ENCODE results near the gene FBXO34. TPM values are rescaled to one million over a fixed set of nuclear protein-coding genes. Genes with fewer than 3 reads are reported as not detected.
A peak's percentile ranks its signal among the peaks of the same experiment; 100 is the strongest.

FBXO34 gene
- polyA plus RNA-seq, 3 donors from 2014 or later = 25.0 to 38.2 (median 38.1) TPM

DNA sequence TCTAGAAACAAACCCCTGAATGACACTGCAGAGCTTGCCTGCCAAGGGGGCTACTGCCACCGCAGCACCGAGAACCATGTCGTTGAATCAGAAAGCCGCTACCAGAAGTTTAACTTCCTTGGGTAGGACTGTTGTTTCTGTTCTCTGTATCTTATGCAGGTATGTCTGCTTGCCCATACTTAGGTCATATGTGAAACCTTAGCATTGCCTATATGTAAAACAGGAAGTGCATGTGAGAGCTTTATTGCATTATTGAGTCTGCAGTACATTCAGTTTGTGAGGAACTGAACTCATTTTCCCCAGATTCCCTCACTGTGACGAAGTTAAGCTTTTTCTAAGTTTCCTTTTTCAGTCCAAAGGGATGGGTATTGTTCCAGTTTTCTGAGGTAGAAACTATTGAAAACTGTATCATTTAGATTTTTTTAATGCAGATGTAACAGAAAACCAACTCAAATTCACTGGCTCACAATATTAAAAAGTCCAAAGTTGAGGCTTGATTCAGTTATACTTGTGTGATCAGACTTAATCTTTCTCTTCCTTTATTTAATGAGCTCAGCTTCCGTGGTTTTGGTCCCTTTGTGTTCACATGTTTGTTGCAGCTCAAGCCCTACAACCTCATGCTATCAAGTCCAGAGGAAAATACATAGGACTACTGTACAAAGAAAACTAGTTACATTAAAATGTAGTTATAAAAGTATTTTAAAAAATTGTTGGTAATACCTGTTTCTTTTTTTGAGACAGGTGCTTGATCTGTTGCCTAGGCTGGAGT lies 6.9 kb downstream of the FBXO34 start:
- no peak for DNase-seq
- H3K27ac Mint-ChIP-seq = peak overlapping the region; percentile 51 to 91 (median 83)
- no peaks in the 10 kb centered on the region for H3K9me3 Mint-ChIP-seq
- peaks cover 78 to 97% of the 10 kb centered on the region in 2 donors for H3K4me1 Mint-ChIP-seq
- peak overlapping the region; percentile 48 to 73 (median 61) for H3K4me3 Mint-ChIP-seq
- peaks cover 0 to 2% (median 2%) of the 10 kb centered on the region in 3 donors for H3K27me3 Mint-ChIP-seq (ENCODE audit: low read depth in 3 of 3)
- peaks cover 0 to 2% (median 0%) of the 10 kb centered on the region in 3 donors for H3K36me3 Mint-ChIP-seq

- Mint-ChIP-seq H3K9me3 (no peaks in the 10 kb centered on the region), H3K4me3 (peak overlapping the region; percentile 58 to 81 (median 66)), H3K27me3 (ENCODE audit: low read depth in 3 of 3) (peaks cover 0 to 2% (median 2%) of the 10 kb centered on the region in 3 donors), H3K27ac (peak overlapping the region; percentile 80 to 91 (median 85)), H3K36me3 (peaks cover 0 to 2% (median 0%) of the 10 kb centered on the region in 3 donors), H3K4me1 (peaks cover 72 to 89% of the 10 kb centered on the region in 2 donors)
- no peak for DNase-seq
Measured at GRCh38 chr14:55279384-55279783, 8.2 kb downstream of the FBXO34 start.

- Mint-ChIP-seq H3K4me1 (peaks cover 71 to 89% of the 10 kb centered on the region in 2 donors), H3K27me3 (ENCODE audit: low read depth in 3 of 3) (peaks cover 0 to 2% (median 2%) of the 10 kb centered on the region in 3 donors), H3K4me3 (no peak overlapping the region), H3K9me3 (no peaks in the 10 kb centered on the region), H3K36me3 (peaks cover 0 to 5% (median 2%) of the 10 kb centered on the region in 3 donors), H3K27ac (no peak overlapping the region)
- no peak for DNase-seq
Measured at GRCh38 chr14:55281316-55281839, 10.2 kb downstream of the FBXO34 start.

DNA sequence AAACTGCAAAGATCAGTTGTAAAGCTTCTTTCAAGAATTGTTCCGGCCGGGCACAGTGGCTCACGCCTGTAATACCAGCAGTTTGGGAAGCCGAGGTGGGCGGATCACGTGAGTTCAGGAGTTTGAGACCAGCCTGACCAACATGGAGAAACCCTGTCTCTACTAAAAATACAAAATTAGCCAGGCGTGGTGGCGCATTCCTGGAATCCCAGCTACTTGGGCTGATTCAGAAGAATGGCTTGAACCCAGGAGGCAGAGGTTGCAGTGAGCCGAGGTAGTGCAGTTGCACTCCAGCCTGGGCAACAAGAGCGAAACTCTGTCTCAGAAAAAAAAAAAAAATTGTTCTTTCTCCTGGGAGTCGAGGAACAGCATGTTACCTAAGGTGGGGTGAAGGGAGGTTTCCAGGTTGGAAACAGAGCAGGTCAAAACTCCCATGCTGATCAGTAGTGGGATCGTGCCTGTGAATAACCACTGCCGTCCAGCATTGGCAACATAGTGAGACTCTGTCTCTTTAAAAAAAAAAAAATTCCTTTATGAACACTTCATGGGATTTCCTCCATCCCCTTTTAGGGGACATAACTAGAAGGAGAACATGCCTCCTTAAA lies 13.9 kb downstream of the FBXO34 start:
- Mint-ChIP-seq H3K27me3 (ENCODE audit: low read depth in 3 of 3) (peaks cover 0 to 2% (median 0%) of the 10 kb centered on the region in 3 donors), H3K9me3 (no peaks in the 10 kb centered on the region), H3K4me1 (peaks cover 51 to 83% of the 10 kb centered on the region in 2 donors), H3K36me3 (peaks cover 0 to 5% (median 0%) of the 10 kb centered on the region in 3 donors), H3K27ac (no peak overlapping the region), H3K4me3 (no peak overlapping the region)
- DNase-seq = no peak

GRCh38 chr14:55288439-55288838 lies 17.2 kb downstream of the FBXO34 start:
- H3K9me3 Mint-ChIP-seq = no peaks in the 10 kb centered on the region
- H3K36me3 Mint-ChIP-seq = peaks cover 0 to 5% (median 0%) of the 10 kb centered on the region in 3 donors
- H3K4me1 Mint-ChIP-seq = peaks cover 34 to 80% of the 10 kb centered on the region in 2 donors
- no peak for DNase-seq
- H3K27me3 Mint-ChIP-seq (ENCODE audit: low read depth in 3 of 3) = no peaks in the 10 kb centered on the region
- no peak overlapping the region for H3K4me3 Mint-ChIP-seq
- peak overlapping the region in 2 of 6 donors; percentile 10 to 50 for H3K27ac Mint-ChIP-seq

DNA sequence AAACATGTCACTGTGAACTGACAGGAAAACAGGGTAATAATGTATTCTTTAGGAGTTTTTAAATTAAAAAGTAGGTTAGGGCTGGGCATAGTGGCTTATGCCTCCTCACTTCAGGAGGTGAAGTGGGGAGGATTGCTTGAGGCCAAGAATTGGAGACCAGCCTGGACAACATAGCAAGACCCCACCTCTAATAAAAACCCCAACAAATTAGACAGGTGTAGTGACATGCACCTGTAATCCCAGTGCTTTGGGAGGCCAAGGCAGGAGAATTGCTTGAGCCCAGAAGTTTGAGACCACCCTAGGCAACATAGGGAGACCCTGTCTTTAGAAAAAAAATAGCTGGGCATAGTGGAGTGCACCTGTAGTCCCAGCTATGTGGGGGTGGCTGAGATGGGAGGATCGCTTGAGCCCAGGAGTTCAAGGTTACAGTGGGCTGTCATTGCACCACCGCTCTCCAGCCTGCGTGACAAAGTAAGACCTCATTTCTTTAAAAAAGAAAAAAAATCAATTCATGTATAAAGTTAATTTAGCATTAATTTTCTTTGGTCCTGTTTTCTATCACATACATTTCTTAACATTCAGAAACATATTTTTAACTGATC lies 20.4 kb downstream of the FBXO34 start:
- DNase-seq = no peak
- Mint-ChIP-seq H3K4me1 (peaks cover 36 to 83% of the 10 kb centered on the region in 2 donors), H3K36me3 (no peaks in the 10 kb centered on the region), H3K27ac (peak overlapping the region in 2 of 6 donors; percentile 49 to 53), H3K27me3 (ENCODE audit: low read depth in 3 of 3) (no peaks in the 10 kb centered on the region), H3K9me3 (no peaks in the 10 kb centered on the region), H3K4me3 (no peak overlapping the region)

- peaks cover 32 to 82% of the 10 kb centered on the region in 2 donors for H3K4me1 Mint-ChIP-seq
- no peaks in the 10 kb centered on the region for H3K9me3 Mint-ChIP-seq
- peak overlapping the region; percentile 15 to 55 (median 30) for H3K4me3 Mint-ChIP-seq
- peaks cover 0 to 15% (median 4%) of the 10 kb centered on the region in 3 donors for H3K36me3 Mint-ChIP-seq
- DNase-seq = no peak
- peaks cover 0 to 5% (median 0%) of the 10 kb centered on the region in 3 donors for H3K27me3 Mint-ChIP-seq (ENCODE audit: low read depth in 3 of 3)
- peak overlapping the region in 4 of 6 donors; percentile 18 to 77 (median 46) for H3K27ac Mint-ChIP-seq
Measured at GRCh38 chr14:55294603-55295002, 23.4 kb downstream of the FBXO34 start.

- H3K9me3 Mint-ChIP-seq = no peaks in the 10 kb centered on the region
- peaks cover 0 to 5% (median 0%) of the 10 kb centered on the region in 3 donors for H3K27me3 Mint-ChIP-seq (ENCODE audit: low read depth in 3 of 3)
- peak overlapping the region in 1 of 6 donors; percentile 57 for H3K27ac Mint-ChIP-seq
Measured at GRCh38 chr14:55297611-55298499, 26.6 kb downstream of the FBXO34 start.

GRCh38 chr14:55298500-55298822 lies 27.2 kb downstream of the FBXO34 start:
- peak overlapping the region in 1 of 6 donors; percentile 57 for H3K27ac Mint-ChIP-seq
- peaks cover 0 to 15% (median 9%) of the 10 kb centered on the region in 3 donors for H3K36me3 Mint-ChIP-seq
- H3K27me3 Mint-ChIP-seq (ENCODE audit: low read depth in 3 of 3) = peaks cover 0 to 5% (median 0%) of the 10 kb centered on the region in 3 donors
- no peak for DNase-seq
- no peak overlapping the region for H3K4me3 Mint-ChIP-seq
- H3K9me3 Mint-ChIP-seq = no peaks in the 10 kb centered on the region
- H3K4me1 Mint-ChIP-seq = peaks cover 64 to 95% of the 10 kb centered on the region in 2 donors

More at GRCh38 chr14:55297611-55298499, 26.6 kb downstream of the FBXO34 start:
- H3K4me1 Mint-ChIP-seq = peaks cover 61 to 93% of the 10 kb centered on the region in 2 donors
- no peak overlapping the region for H3K4me3 Mint-ChIP-seq
- no peak for DNase-seq
- H3K36me3 Mint-ChIP-seq = peaks cover 0 to 15% (median 9%) of the 10 kb centered on the region in 3 donors

GRCh38 chr14:55301437-55302121 lies 30.4 kb downstream of the FBXO34 start:
- no peak overlapping the region for H3K4me3 Mint-ChIP-seq
- peaks cover 0 to 15% (median 9%) of the 10 kb centered on the region in 3 donors for H3K36me3 Mint-ChIP-seq
- peaks cover 62 to 86% of the 10 kb centered on the region in 2 donors for H3K4me1 Mint-ChIP-seq
- H3K27me3 Mint-ChIP-seq (ENCODE audit: low read depth in 3 of 3) = peaks cover 0 to 7% (median 2%) of the 10 kb centered on the region in 3 donors
- no peak for DNase-seq
- no peaks in the 10 kb centered on the region for H3K9me3 Mint-ChIP-seq
- H3K27ac Mint-ChIP-seq = peak overlapping the region in 5 of 6 donors; percentile 0 to 82 (median 39)

DNA sequence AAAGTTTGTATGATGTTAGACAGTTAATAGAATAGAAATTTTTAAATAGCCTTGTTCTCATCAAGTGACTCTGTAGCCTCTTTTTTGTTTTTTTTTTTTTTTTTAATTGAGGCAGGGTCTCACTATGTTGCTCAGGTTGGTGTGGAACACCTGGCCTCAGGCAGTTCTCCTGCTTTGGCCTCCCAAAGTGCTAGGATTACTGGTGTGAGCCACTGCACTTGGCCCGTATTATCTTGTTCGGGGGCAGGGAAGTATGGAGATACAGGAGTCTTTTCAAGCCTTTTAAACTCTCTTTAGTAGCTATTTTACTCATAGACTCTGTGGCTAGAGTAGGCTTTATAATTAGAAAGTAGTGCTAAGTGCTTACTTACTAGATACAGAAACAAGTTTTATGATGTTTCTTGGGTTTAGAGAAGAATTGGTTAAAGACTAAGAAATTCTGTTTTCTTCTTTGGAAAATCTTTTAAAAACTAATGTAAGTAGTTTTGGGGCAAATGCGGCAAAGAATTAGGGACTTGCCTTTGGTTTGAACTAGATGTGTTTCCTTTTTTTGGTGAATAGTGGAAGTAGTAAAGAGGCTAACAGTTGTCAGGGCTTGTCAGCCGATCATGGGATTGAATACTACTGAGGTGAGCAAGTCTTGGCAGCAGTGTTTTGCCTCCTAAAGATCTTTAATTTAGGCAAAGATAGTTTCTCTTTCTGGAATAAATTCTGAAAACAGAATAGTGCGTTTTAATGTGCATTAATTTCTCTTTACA lies 31.3 kb downstream of the FBXO34 start:
- Mint-ChIP-seq H3K27me3 (ENCODE audit: low read depth in 3 of 3) (peaks cover 0 to 7% (median 2%) of the 10 kb centered on the region in 3 donors), H3K27ac (peak overlapping the region; percentile 15 to 82 (median 70)), H3K4me1 (peaks cover 67 to 86% of the 10 kb centered on the region in 2 donors), H3K9me3 (no peaks in the 10 kb centered on the region), H3K4me3 (no peak overlapping the region), H3K36me3 (peaks cover 0 to 14% (median 9%) of the 10 kb centered on the region in 3 donors)
- no peak for DNase-seq

GRCh38 chr14:55303125-55303499 lies 31.9 kb downstream of the FBXO34 start:
- Mint-ChIP-seq H3K4me1 (peaks cover 65 to 86% of the 10 kb centered on the region in 2 donors), H3K9me3 (no peaks in the 10 kb centered on the region), H3K36me3 (peaks cover 0 to 9% (median 9%) of the 10 kb centered on the region in 3 donors), H3K4me3 (no peak overlapping the region), H3K27me3 (ENCODE audit: low read depth in 3 of 3) (peaks cover 0 to 3% (median 2%) of the 10 kb centered on the region in 3 donors), H3K27ac (peak overlapping the region in 4 of 6 donors; percentile 15 to 77 (median 46))
- DNase-seq = no peak
